OCI-LY7 (cell line): ENCODE measurements around the gene RSAD1. TPM values are rescaled to one million over a fixed set of nuclear protein-coding genes. Genes with fewer than 3 reads are reported as not detected.

ENCODE experiments used
- BruUV-seq: library from RNA; stranded (reverse); fragments of 400-500 nt; replicated peaks from 2 replicates; lab custom pipeline; 2021; lab: Mats Ljungman, UMichigan
- CTCF ChIA-PET: fragments of 300-600 bp; sonication (Branson Sonifier 250); formaldehyde crosslinking; loops from one replicate; lab custom pipeline; 2022; ENCODE audit warnings: antibody characterized with exemption; ENCODE audit not compliant: unreplicated experiment; lab: Charles Lee
- POLR2A ChIA-PET: fragments of 300-600 bp; sonication (Branson Sonifier 250); formaldehyde crosslinking; loops from one replicate; lab custom pipeline; 2022; ENCODE audit warnings: antibody characterized with exemption; lab: Charles Lee
- DNase-seq: peaks from one replicate; pipeline ENCODE4 v3.0.0-alpha.2; 2015; ENCODE audit warnings: low spot score
- H2AFZ ChIP-seq: fragments of 200-600 bp; sonication (generic), shearing (Covaris generic); 2 replicates; pipeline ENCODE4 v1.6.1; 2014; ENCODE audit warnings: mild to moderate bottlenecking, antibody characterized with exemption, low read length, moderate library complexity
- H3K27ac ChIP-seq: fragments of 200-600 bp; sonication (generic); 2 replicates; pipeline ENCODE4 v1.5.1; 2014; ENCODE audit warnings: mixed run types, low read depth, mild to moderate bottlenecking, moderate library complexity, low read length, inconsistent platforms; ENCODE audit not compliant: poor library complexity, severe bottlenecking
- H3K36me3 ChIP-seq: fragments of 200-600 bp; sonication (generic); 2 replicates; pipeline ENCODE4 v1.6.1; 2014; ENCODE audit warnings: mild to moderate bottlenecking, antibody characterized with exemption, low read length, moderate library complexity, mixed read lengths; ENCODE audit not compliant: insufficient read depth
- H3K4me1 ChIP-seq: fragments of 200-600 bp; sonication (generic); 2 replicates; pipeline ENCODE4 v1.5.1; 2014; ENCODE audit warnings: mild to moderate bottlenecking, low read length; ENCODE audit not compliant: insufficient read depth, poor library complexity, severe bottlenecking
- H3K4me2 ChIP-seq: fragments of 200-600 bp; sonication (generic); 2 replicates; pipeline ENCODE4 v1.6.1; 2014; ENCODE audit warnings: mild to moderate bottlenecking, low read length
- H3K4me3 ChIP-seq: fragments of 200-600 bp; sonication (generic); 2 replicates; pipeline ENCODE4 v1.5.1; 2014; ENCODE audit warnings: mild to moderate bottlenecking, low read depth, low read length; ENCODE audit not compliant: poor library complexity, severe bottlenecking
- H3K79me2 ChIP-seq: fragments of 200-600 bp; sonication (generic); 2 replicates; pipeline ENCODE4 v1.6.1; 2016; ENCODE audit warnings: low read depth, mild to moderate bottlenecking, low read length, moderate library complexity, mixed read lengths; ENCODE audit not compliant: insufficient read depth
- H3K9me2 ChIP-seq: fragments of 200-600 bp; sonication (generic); 2 replicates; pipeline ENCODE4 v1.6.1; 2016; ENCODE audit warnings: mild to moderate bottlenecking, low read length, mixed read lengths; ENCODE audit not compliant: insufficient read depth
- H3K9me3 ChIP-seq: fragments of 200-600 bp; sonication (generic); 2 replicates; pipeline ENCODE4 v1.6.1; 2014; ENCODE audit warnings: mild to moderate bottlenecking, mixed run types, low read length, mixed read lengths
- H4K20me1 ChIP-seq: fragments of 200-600 bp; sonication (generic); 2 replicates; pipeline ENCODE4 v1.6.1; 2014; ENCODE audit warnings: mild to moderate bottlenecking, antibody characterized with exemption, low read length, moderate library complexity, mixed read lengths; ENCODE audit not compliant: insufficient read depth
- CTCF ChIP-seq: fragments of 200-600 bp; sonication (generic); conservative IDR thresholded peaks from 2 replicates; pipeline ENCODE4 v1.5.1; 2014; ENCODE audit warnings: mild to moderate bottlenecking, antibody characterized with exemption, low read length, moderate library complexity, mixed read lengths
- EZH2phosphoT487 ChIP-seq: fragments of 200-600 bp; sonication (generic); IDR thresholded peaks from 2 replicates; pipeline ENCODE4 v1.6.1; 2018; ENCODE audit warnings: low read depth, borderline replicate concordance, mild to moderate bottlenecking, mixed run types, antibody characterized with exemption, low read length, moderate library complexity, mixed read lengths
- intact Hi-C: fragments of 100-400 bp; cut with micrococcal nuclease; formaldehyde crosslinking; loops from one replicate; pipeline ENCODE4 v1.10.0; 2022; ENCODE audit not compliant: unreplicated experiment
- total RNA-seq, 2 experiments: library from RNA; depleted of rRNA in 1 of 2; stranded (reverse); fragments of >200 nt in 1 of 2; shearing (Covaris generic) in 1 of 2; gene quantifications; 2 replicates each; pipeline ENCODE4 v1.2.3, GENCODE V29; 2014 to 2022

Gene RSAD1
- total RNA-seq, 2 experiments from 2014 or later: 22.6 to 27.9 TPM

- no peak for DNase-seq
- ChIA-PET CTCF (no interaction called here), POLR2A (no interaction called here)
- no peak overlapping the region for H3K27ac ChIP-seq
- no peaks in the 10 kb centered on the region for H3K9me2 ChIP-seq
- no TSS peak for BruUV-seq
- no peak overlapping the region for H2AFZ ChIP-seq
- H3K4me2 ChIP-seq: no peak overlapping the region
- no peaks in the 10 kb centered on the region for H3K4me1 ChIP-seq
- intact Hi-C loops: no loop called here
- H4K20me1 ChIP-seq: no peaks in the 10 kb centered on the region
- H3K4me3 ChIP-seq: no peak overlapping the region
- no peaks in the 10 kb centered on the region for H3K79me2 ChIP-seq
- peaks cover 3% of the 10 kb centered on the region; the same call in 1 of the 2 replicates for H3K36me3 ChIP-seq
- no peak for TF ChIP-seq CTCF
- TF ChIP-seq EZH2phosphoT487: no peak
- no peaks in the 10 kb centered on the region for H3K9me3 ChIP-seq
Measured at GRCh38 chr17:50440838-50441829, 37.5 kb upstream of the RSAD1 start.

- Histone ChIP-seq H3K4me2 (no peak overlapping the region), H3K79me2 (no peaks in the 10 kb centered on the region), H3K27ac (no peak overlapping the region), H3K4me3 (no peak overlapping the region), H4K20me1 (no peaks in the 10 kb centered on the region), H2AFZ (no peak overlapping the region), H3K9me2 (no peaks in the 10 kb centered on the region), H3K4me1 (no peaks in the 10 kb centered on the region), H3K9me3 (no peaks in the 10 kb centered on the region), H3K36me3 (no peaks in the 10 kb centered on the region)
- TF ChIP-seq EZH2phosphoT487 (no peak), CTCF (no peak)
- ChIA-PET POLR2A (interaction anchor here (0.6 to 1.2 kb wide), 2 partner anchors 12 to 47 kb away, joined by 3 read pairs; no protein-coding TSS in a partner anchor), CTCF (no interaction called here)
- intact Hi-C loops: no loop called here
- no TSS peak for BruUV-seq
- no peak for DNase-seq
Measured at GRCh38 chr17:50443505-50443974, 35.1 kb upstream of the RSAD1 start.
